NOMO-1 treated with dmso at 0.1 percent for 144 hours (cell line): ENCODE data around the gene NHS.

ENCODE experiments used
- DNase-seq: peaks from one replicate; lab custom pipeline; 2025; ENCODE audit not compliant: unreplicated experiment; lab: John Stamatoyannopoulos, UW

NHS gene

DNA sequence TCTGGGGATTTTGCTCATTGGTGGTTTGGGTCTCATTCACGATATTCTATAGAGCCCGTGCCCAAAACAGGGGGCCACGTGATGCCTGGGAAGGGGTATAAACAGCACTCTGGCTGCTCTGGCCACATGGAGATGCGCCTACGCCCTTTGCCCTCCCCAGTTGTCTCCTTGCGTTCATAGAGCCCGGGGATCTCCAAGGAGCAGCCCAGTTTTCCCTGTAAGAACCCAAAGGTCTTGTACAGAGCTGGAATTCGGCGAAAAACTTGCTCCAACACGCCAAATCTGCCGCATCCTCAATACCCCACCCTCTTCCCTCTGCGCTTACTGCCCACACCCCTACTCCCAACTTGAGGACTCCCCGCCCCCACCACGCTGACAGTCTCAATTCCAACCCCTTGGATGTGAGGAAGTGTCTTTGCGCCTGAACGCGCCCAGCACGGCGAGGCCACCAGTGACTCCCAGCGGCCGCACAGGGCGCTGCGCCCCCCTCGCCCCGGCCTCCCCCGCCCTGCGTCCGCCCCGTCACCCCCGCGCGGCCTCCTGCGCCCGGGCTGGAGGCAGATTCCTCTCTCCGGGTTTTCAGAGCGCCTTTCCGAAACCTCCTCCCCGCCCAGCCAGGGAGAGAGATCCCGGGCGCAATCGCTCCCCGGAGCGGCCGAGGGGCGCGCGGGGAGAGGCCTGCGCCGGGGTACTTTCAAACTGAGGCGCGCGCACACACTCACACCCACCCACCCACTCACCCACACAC is at the start of gene NHS:
TSS of gene NHS (plus strand) at position 582 of the 748 bp plus-strand sequence. CDS start 558 bp downstream, outside the sequence.
- peak; percentile 34 for DNase-seq

GRCh38 chrX:17328837-17329236 is 46.2 kb upstream of the NHS start:
- no peak for DNase-seq

- no peak for DNase-seq
Observed at GRCh38 chrX:17336377-17336776, 38.6 kb upstream of the NHS start.

DNA sequence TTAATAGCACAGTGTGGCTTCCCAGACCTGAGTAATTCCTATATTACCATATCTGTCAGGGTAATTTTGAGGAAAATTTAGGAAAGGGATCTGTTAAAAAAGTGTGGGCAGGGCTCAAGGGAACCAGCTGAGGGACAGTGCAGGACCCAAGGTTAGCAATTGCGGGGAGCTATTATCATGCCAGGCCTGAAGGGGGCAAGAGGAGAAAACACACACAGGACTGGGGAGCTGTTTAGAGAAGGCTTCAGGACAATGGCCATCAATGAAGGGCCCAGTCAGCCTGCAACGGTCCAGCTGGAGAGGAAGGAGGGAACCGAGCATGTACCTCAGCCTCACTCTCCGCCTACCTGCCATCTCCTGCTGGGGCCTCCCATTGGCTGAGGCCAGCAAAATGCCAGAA is 19.0 kb upstream of the NHS start:
- no peak for DNase-seq

GRCh38 chrX:17359500-17359899 is 15.5 kb upstream of the NHS start:
- no peak for DNase-seq

- no peak for DNase-seq
Observed at GRCh38 chrX:17361620-17362019, 13.4 kb upstream of the NHS start.

GRCh38 chrX:17368002-17368401 is 7.0 kb upstream of the NHS start:
- DNase-seq = no peak

DNA sequence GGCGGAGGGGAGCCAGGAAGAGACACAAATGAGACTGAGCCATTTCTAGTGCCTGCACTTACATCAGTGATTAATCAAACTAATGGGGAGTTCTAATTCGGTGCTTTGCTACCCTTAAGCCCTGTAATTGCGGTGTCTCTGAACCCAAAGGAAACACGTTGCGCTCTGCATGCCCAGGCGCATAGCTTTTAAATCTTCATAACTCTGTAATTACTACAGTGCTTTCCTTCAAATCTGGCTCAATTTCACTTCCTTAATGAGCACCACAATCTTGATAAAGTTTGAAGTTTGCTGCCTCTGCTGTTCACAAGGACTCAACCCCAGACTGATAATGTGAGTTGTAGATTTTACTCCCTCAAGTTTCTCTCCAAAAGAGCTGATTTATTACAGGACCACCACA is 5.7 kb upstream of the NHS start:
- peak; percentile 52 for DNase-seq

- DNase-seq = no peak
Observed at GRCh38 chrX:17370191-17370590, 4.8 kb upstream of the NHS start.

- DNase-seq = no peak
Observed at GRCh38 chrX:17372052-17372451, 2.9 kb upstream of the NHS start.

GRCh38 chrX:17373337-17373736 is 1.7 kb upstream of the NHS start:
- no peak for DNase-seq

DNA sequence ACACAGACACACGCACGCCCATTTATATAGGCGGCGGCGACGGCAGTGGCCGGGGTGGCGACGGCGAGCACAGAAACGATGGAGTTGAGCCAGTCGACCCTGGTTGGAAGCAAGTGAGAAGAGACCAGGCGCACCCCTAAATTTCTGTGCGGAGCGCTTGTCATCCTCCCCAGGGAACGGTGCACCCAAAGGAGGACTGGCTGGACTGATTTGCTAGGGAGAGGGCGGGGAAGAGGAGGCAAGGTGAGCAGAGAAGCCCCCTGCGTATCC is 302 bp downstream of the NHS start:
- no peak for DNase-seq

DNA sequence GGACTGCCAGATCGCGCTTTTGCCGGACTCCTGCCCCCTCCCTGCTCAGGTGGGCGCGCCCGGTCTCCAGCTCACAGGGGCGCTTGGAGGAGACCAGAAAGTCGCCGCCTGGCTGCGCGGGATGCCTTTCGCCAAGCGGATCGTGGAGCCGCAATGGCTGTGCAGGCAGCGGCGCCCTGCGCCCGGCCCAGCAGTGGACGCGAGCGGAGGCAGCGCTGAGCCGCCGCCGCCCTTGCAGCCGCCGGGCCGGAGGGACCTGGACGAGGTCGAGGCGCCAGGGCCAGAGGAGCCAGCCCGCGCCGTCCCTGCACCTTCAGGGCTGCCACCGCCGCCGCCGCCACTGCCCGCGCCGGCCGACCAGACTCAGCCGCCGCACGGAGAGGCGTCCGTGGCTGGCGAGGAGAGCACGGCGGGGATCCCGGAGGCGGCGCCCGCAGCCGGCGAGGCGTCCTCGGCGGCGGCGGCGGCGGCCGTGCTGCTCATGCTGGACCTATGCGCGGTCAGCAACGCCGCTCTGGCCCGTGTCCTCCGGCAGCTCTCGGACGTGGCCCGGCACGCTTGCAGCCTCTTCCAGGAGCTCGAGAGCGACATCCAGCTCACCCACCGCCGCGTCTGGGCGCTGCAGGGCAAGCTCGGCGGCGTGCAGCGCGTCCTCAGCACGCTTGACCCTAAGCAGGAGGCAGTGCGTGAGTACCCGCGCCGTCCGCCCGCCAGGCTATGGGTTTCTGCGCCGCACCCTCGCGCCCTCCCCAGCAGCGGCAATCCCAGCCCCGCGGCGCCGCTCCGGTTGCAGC is 834 bp downstream of the NHS start:
- DNase-seq = no peak

DNA sequence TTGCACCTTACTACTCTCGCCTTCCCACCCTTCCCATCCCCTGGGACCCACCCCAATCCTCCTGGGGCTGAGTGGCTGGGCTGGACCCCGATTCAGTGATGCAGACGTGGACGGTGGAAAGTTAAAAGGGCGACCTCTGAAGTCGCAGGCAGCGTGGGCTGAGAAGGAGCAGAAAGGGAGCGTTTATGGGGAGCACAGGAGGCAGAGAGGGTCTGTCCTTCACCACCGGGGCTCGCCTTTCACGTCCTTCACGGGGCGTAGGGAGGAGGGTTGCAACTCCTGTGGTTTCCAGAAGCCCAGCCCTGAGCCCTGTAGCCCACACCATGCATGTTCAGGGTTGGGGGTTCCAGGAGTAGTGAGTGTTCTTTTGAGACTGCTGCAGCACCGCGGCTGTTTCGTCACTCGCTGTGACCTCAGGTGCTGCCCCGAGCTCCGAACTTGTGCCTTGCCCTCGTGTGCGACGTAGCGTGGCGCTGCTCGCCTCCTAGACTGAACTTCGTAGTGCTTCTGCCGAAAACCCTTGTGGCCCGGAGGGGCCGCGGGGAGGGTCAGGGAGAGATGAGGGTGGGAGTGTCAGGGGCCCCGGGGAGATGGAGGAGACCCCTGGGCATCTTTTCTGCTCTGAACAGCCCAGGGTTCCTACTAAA is 1.6 kb downstream of the NHS start:
- DNase-seq = no peak

GRCh38 chrX:17377091-17377717 is 2.2 kb downstream of the NHS start:
- DNase-seq = no peak

GRCh38 chrX:17377795-17378194 is 2.8 kb downstream of the NHS start:
- no peak for DNase-seq

- no peak for DNase-seq
Observed at GRCh38 chrX:17380221-17380620, 5.2 kb downstream of the NHS start.

- no peak for DNase-seq
Observed at GRCh38 chrX:17390419-17390850, 15.4 kb downstream of the NHS start.

DNA sequence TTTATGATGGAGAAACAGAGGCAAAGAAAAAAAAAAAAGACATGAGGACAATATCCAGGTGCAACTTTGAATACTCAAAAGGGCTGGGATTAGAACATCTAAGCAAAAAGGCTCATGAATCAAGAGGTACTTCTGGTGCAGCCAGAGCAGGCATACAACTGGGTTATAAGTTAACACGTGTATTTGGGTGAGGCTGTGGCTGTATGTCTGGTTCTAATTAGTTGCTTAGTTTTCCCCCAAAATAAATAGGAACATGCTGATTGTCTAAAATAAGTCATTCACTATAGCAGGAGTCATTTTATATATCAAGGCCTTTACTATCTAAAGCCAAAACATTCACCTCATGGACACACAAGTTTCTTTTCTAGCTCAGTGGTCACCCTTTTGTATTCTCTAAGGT is 20.2 kb downstream of the NHS start:
- no peak for DNase-seq

DNA sequence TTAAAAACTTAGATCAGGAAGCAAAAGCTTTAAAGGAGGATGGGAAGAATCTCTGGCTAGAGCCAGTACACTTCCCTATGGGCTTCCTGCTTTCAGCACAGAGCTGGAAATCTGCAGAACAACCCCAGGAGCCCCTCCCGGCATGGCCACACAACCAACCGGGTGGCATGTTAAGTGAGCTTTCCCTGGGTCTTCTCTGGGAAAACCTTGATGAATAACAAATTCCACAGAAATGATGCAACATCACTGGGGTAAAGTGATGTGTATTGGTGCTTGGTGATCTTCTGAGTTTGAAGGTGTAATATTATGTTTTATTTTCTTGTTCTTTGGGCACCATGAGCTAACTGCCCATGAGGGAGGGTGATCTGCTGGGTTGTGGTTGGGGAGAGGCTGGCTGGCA is 22.1 kb downstream of the NHS start:
- no peak for DNase-seq

DNA sequence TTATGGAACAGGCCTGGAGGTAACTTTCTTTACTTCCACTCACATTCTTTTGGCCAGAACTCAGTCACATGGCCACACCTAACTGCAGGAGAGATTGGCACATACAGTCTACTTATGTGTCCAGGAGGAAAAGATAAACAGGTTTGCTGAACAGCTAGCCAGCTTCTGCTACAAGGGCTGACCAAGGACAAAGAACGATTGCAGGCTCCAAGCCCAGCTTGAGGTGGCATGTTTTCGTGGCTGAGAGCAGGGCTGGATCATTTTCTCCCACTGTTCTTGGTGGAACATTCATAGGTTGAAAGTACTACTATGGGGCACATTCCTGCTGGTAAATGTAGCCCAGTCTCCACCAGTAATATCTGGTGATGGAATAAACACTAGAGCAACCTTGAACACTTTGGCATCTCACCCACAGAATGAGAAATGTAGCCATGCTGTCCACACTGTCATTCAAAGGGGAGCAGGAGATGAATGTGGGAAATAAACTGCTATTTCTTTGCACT is 28.2 kb downstream of the NHS start:
- DNase-seq = no peak

DNA sequence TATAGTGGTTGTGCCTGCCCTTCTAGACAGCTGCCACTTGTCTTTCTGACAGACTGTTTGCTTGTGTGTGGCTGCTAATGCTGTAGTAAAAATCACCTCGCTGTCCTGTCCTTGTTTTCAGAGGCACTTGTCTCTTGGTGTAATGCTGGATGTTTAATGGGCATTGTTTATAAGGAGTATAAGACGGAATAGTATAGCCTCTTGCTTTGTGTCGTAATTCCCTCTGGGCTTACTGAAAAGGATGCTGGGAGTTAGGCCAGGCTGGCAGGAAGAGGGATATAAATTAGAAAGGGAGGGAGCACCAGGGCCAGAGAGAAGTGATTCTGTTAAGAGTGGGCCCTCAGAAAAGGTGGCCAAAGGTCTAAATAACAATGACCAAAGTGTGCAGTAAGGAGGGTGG is 29.0 kb downstream of the NHS start:
- no peak for DNase-seq
